SK-N-MC (cell line): ENCODE data around the gene PPTC7.

Source experiments
- EZH2 ChIP-seq: fragments of 200-600 bp; sonication (generic); IDR thresholded peaks from one replicate; pipeline ENCODE4 v1.6.1; 2017; ENCODE audit warnings: antibody characterized with exemption
- FOXP2 ChIP-seq: optimal IDR thresholded peaks from 2 replicates; pipeline ENCODE3; 2011; ENCODE audit warnings: mild to moderate bottlenecking, moderate library complexity; ENCODE audit not compliant: insufficient read depth; ENCODE audit errors: extremely low read length, control extremely low read depth
- POLR2AphosphoS5 ChIP-seq: IDR thresholded peaks from 2 replicates; pipeline ENCODE4 v1.6.1; 2012; ENCODE audit warnings: mild to moderate bottlenecking, low read depth, low read length, borderline replicate concordance

GRCh38 chr12:110534811-110535210 is 48.3 kb downstream of the PPTC7 start:
- no peak for TF ChIP-seq EZH2
- no peak for TF ChIP-seq POLR2AphosphoS5
- TF ChIP-seq FOXP2 = no peak
